ENCODE data around the gene RAD18.

Gene RAD18

DNA sequence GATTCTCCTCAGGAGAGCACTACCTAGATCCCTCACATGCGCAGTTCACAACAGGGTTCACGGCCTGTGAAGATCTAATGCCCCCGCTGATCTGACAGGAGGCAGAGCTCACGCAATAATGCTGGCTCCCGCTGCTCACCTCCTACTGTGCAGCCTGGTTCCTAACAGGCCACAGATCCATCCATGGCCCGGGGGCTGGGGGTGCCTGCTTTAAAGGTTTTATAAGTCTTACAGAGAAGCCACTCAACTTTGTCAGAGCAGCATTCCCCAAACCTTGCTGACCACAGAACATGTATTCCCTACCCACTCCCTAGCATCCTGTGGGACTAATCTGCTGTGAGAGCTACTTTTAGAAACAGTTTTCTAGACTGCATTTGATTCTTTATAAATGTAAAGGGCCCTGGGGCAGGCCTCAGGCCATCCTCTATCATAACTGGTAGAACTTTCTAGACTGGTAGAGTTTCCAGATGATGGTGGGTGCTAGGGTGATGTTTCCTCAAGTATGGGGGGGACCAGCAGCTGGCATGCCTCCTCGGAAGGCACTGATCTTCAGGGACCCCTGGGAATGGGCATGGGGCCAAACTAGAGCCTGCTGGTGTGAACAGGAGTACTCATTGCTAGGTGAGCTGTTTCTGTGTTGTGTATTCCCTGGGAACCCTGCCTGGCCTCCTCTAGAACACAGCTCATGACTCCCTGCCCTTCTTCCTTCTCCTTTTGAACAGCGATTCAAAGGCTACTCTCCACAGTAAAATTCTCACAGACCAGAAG lies 25.7 kb upstream of the RAD18 start:
- no peak for DNase-seq (ENCODE audit: low spot score in 2 of 2)

DNA sequence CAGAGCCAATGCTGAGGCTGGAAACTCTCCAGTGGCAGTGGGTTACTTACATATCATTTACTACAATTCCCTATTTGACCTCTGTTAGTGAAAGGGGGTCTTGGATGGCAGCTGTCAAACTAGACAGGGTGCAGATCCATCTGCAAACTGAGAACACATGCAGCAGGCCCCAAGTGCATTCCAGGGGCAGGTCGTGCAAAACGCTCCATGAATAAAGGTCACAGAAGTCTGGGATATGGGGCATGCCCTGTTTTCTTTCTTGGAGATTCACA lies 25.0 kb upstream of the RAD18 start:
- no peaks in the 10 kb centered on the region for H3K4me1 Mint-ChIP-seq
- no peaks in the 10 kb centered on the region for H3K36me3 Mint-ChIP-seq
- no peak for ATAC-seq
- no peak overlapping the region for H3K4me3 Mint-ChIP-seq
- H3K27ac Mint-ChIP-seq: no peak overlapping the region
- DNase-seq (ENCODE audit: low spot score in 2 of 2): no peak
- H3K9me3 Mint-ChIP-seq: no peaks in the 10 kb centered on the region

More for the DNA sequence above, 25.7 kb upstream of the RAD18 start:
- no peak overlapping the region for H3K27ac Mint-ChIP-seq
- no peaks in the 10 kb centered on the region for H3K36me3 Mint-ChIP-seq
- no peak for ATAC-seq
- H3K9me3 Mint-ChIP-seq: no peaks in the 10 kb centered on the region
- no peak overlapping the region for H3K4me3 Mint-ChIP-seq
- no peaks in the 10 kb centered on the region for H3K4me1 Mint-ChIP-seq

DNA sequence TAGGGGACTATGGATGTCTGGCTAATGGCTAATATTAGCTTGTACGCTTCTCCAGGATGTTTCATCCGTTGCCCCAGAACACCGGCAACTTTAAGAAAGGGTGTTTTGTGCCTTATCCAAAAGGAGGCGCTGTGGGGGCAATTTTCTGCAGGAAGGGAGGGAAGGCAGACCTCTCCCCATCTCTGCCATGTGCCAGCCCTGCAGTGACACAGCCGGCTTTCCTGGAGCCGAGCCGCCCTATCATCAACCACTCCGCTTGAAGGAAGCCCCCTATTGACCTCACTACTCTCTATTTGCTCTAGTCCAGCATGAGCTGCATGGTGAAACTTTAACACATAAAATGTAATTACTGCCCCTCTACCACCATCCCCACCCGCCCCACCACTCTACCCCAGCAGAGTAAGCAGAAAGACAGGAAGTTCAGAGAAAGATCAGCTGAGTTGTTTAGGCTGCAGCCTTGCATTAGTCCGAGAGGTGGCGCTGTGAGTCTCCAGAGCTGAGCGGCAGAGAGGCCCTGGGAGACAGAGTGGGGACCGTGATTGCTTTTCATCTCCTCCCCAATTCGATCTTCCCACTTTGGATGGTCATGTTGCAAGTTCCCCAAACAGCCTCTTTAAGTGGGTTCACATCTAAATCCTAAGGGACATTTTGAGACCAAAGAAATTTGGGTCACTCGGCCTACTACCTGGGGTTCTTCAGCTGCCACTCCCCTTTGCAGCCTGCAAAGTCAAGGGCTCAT lies 24.5 kb upstream of the RAD18 start:
- Mint-ChIP-seq H3K27ac (no peak overlapping the region), H3K4me3 (no peak overlapping the region), H3K9me3 (no peaks in the 10 kb centered on the region), H3K4me1 (no peaks in the 10 kb centered on the region), H3K36me3 (no peaks in the 10 kb centered on the region)
- DNase-seq (ENCODE audit: low spot score in 2 of 2) (peak; percentile 36 to 74), ATAC-seq (peak; percentile 61)

DNA sequence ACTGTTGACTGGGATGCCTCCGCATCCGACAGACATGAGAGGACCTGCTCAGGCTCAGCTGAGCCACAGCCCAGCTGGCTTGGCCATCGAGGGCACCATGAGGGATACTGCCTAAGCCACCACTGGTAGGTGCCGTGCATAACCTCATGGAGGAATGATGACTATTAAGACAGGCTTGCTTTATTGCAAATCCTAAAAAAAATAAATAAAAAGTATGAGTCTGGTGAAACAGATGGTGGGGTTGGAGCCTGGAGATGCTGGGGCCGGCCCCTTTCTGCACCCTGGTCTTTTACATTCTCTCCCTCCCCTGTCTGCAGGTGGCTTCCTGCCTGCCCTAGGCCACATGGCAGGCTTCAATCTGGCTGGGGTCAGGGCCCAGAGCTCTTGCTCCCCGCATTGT lies 24.0 kb upstream of the RAD18 start:
- H3K36me3 Mint-ChIP-seq: no peaks in the 10 kb centered on the region
- no peaks in the 10 kb centered on the region for H3K4me1 Mint-ChIP-seq
- no peaks in the 10 kb centered on the region for H3K9me3 Mint-ChIP-seq
- no peak for DNase-seq (ENCODE audit: low spot score in 2 of 2)
- no peak for ATAC-seq
- H3K27ac Mint-ChIP-seq: no peak overlapping the region
- no peak overlapping the region for H3K4me3 Mint-ChIP-seq

DNA sequence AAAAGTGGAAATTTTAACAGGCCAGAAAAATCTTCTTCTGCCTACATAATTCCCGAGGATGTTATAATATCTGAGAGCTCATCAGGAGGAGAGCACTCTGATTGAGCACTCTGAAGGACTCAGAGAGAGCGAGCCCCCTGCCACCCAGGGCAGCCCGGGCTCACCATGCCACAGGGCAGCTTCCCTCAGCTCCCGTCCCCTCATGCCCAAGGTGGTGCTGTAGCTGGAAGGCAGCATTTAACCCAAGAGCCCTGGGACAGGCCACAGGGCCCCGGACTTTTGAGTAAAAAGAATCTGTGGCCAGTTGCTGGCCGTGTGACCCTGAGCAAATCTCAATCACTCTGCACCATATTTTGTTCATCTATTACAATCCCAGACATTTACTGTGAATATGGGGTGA lies 23.5 kb upstream of the RAD18 start:
- H3K9me3 Mint-ChIP-seq: no peaks in the 10 kb centered on the region
- no peak overlapping the region for H3K4me3 Mint-ChIP-seq
- H3K36me3 Mint-ChIP-seq: no peaks in the 10 kb centered on the region
- H3K27ac Mint-ChIP-seq: no peak overlapping the region
- H3K4me1 Mint-ChIP-seq: no peaks in the 10 kb centered on the region
- DNase-seq (ENCODE audit: low spot score in 2 of 2) (no peak), ATAC-seq (no peak)

DNA sequence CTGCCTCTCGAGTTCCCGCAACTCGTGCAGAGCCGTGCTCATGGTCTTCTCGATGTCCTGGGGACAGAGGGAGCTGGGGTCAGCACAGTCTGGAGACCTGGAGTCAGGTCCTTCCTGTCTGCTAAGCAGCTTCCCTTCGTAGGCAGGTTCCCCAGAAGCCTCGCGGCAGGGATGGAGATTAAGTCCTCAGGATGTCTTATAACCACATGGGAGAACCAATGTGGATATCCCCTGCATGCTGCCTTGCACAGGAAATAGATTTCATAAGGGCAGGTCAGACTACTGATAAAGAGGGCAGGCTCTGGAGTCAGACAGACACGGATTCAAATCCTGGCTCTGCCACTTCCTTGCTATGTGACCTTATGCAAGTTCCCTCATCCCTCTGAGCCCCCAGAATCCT lies 22.6 kb upstream of the RAD18 start:
- ATAC-seq (no peak), DNase-seq (ENCODE audit: low spot score in 2 of 2) (no peak)
- H3K27ac Mint-ChIP-seq: no peak overlapping the region
- H3K4me3 Mint-ChIP-seq: no peak overlapping the region
- H3K9me3 Mint-ChIP-seq: no peaks in the 10 kb centered on the region
- no peaks in the 10 kb centered on the region for H3K4me1 Mint-ChIP-seq
- no peaks in the 10 kb centered on the region for H3K36me3 Mint-ChIP-seq

DNA sequence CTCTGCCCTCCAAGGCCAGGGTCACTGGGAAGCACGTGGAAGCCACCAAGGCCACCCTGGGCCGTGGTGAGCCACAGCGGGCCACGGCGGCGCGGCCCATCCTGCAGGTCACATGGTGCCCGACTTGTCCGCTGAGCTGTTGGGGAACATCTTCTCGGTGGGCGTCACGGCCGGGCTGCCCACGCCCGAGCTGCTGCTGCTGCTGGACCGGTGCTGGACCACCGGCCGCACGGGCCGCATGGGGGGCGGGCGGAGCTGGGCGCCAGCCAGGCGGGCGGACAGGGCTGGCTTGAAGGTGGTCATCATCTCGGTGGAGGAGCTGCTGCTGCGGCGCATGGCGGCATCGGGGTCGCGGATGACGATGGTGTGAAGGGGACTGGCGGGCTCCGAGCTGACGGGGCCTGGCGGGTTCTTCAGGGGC lies 22.1 kb upstream of the RAD18 start:
- DNase-seq (ENCODE audit: low spot score in 2 of 2): peak in 1 of 2 donors; percentile 36
- H3K4me1 Mint-ChIP-seq: no peaks in the 10 kb centered on the region
- no peaks in the 10 kb centered on the region for H3K36me3 Mint-ChIP-seq
- no peaks in the 10 kb centered on the region for H3K9me3 Mint-ChIP-seq
- H3K4me3 Mint-ChIP-seq: no peak overlapping the region
- no peak overlapping the region for H3K27ac Mint-ChIP-seq
- ATAC-seq: no peak

DNA sequence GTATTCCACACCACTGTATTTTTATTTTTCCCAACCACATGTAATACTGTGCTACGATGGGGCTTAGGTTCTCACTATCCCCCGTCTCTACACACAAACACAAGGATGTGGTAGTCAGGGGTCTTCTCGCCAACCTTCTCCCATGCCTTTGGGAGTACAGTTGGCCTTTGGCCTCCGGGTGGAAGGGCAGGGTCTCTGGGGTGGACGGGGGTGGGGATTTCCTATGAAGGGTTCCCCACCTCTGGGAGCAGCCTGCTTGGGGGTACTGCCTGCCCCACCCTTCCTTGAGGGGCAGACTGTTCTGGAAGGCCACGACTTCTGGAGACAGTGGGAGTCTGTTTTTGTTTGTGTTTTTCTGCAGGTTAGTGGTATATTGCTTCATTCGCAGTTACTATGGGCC lies 21.3 kb upstream of the RAD18 start:
- Mint-ChIP-seq H3K9me3 (no peaks in the 10 kb centered on the region), H3K4me3 (no peak overlapping the region), H3K4me1 (no peaks in the 10 kb centered on the region), H3K27ac (no peak overlapping the region), H3K36me3 (no peaks in the 10 kb centered on the region)
- DNase-seq (ENCODE audit: low spot score in 2 of 2) (no peak), ATAC-seq (no peak)

DNA sequence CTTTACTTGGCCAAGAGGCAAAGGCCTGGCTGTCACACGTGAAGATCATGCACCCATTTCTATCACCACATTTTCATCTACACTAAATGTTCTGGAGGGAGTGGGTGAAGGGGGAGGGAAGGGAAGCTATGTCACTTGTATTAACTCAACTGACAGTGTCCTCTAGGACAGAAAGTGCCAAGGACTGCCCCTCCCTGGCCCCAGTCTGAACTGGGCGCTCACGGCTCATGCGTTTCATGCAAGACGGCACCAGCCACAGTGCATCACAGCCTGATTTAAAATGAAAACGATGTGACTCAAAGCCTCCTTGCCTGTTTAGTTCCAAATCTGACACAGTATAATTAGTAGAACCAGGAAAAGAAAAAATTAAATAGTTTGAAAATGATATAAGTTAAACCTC lies 20.8 kb upstream of the RAD18 start:
- ATAC-seq (no peak), DNase-seq (ENCODE audit: low spot score in 2 of 2) (peak in 1 of 2 donors; percentile 23)
- Mint-ChIP-seq H3K4me1 (no peaks in the 10 kb centered on the region), H3K4me3 (no peak overlapping the region), H3K27ac (no peak overlapping the region), H3K36me3 (no peaks in the 10 kb centered on the region), H3K9me3 (no peaks in the 10 kb centered on the region)

DNA sequence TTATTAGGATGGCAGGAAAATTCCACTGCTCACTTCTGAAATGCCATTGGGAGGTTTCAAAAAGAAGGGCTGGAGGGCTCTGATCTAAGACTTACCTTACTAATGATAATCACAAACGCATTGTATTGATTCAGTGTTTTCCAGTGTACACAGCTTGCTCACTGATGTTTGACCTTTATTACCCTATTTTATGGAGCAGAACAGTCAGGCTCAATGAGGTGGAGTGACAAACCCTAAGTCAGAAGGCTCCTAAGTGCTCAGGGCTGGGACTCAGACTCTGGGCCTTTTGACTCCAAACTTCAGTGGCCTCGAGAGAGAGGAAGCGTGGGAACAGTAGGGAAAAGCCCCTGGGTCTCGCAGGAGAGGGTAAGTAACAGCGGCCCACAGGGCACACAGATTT lies 20.3 kb upstream of the RAD18 start:
- DNase-seq (ENCODE audit: low spot score in 2 of 2) (peak in 1 of 2 donors; percentile 25), ATAC-seq (no peak)
- no peak overlapping the region for H3K4me3 Mint-ChIP-seq
- H3K36me3 Mint-ChIP-seq: no peaks in the 10 kb centered on the region
- H3K4me1 Mint-ChIP-seq: no peaks in the 10 kb centered on the region
- no peaks in the 10 kb centered on the region for H3K9me3 Mint-ChIP-seq
- H3K27ac Mint-ChIP-seq: no peak overlapping the region

DNA sequence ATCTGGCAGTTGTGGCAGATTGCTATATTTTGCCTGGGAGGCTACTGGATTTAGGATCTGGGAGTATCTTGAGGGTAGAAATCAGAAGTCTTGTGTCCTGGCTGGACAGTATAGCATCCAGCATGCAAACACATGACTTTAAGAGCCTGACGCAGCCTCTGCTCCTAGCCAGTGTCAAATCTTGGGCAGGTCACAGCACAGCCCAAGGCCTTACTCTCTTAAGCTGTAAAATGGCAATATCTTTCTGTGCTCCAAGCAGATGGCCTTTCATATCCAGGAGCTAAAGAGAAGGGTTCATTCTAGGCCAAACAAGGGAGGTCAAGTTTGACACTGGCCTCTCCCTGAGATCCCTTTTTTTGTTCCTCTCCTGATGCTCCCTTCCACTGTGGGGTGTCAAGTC lies 19.8 kb upstream of the RAD18 start:
- Mint-ChIP-seq H3K27ac (no peak overlapping the region), H3K4me1 (no peaks in the 10 kb centered on the region), H3K9me3 (no peaks in the 10 kb centered on the region), H3K36me3 (no peaks in the 10 kb centered on the region), H3K4me3 (no peak overlapping the region)
- ATAC-seq (no peak), DNase-seq (ENCODE audit: low spot score in 2 of 2) (peak in 1 of 2 donors; percentile 29)

DNA sequence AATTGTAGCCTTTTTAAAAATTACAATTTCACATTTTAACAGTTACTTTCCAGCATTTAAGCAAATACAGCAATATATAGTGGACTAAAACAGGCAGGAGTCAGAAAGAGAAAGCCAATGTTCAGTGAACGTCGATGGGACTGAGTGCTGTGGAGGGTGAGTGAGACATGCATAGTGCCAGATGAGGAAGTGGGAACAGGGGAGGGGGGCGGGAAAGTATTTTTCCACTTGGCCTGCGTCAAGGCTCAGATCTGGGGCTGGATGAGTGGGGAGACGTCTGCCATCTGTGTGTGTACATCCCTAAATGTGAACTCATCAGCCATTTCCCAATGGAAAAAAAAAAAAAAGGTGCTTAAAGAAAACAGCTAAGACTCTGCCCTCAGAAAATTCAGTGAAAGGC lies 19.2 kb upstream of the RAD18 start:
- Mint-ChIP-seq H3K27ac (no peak overlapping the region), H3K36me3 (no peaks in the 10 kb centered on the region), H3K4me3 (no peak overlapping the region), H3K9me3 (no peaks in the 10 kb centered on the region), H3K4me1 (no peaks in the 10 kb centered on the region)
- ATAC-seq (no peak), DNase-seq (ENCODE audit: low spot score in 2 of 2) (no peak)

DNA sequence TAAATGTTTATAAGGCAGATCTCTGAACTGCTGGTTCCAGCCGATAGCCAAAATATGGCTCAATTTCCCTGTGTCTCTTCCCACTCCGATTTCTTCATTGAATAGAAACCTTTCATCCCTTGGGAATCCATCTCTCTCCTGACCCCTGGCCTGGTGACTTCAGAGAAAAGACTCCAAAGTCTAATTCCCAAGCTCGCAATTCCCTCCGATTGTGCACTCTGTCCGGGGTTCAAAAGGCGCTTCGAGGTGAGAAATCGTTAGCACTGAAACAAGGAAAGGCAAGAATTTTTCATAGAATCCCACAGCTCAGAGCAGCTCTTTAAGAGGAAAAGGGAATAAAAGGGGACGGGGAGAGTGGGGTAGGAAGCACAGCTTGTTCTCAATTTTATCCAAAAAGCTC lies 18.4 kb upstream of the RAD18 start:
- Mint-ChIP-seq H3K36me3 (no peaks in the 10 kb centered on the region), H3K27ac (no peak overlapping the region), H3K4me1 (no peaks in the 10 kb centered on the region), H3K4me3 (no peak overlapping the region), H3K9me3 (no peaks in the 10 kb centered on the region)
- no peak for ATAC-seq
- DNase-seq (ENCODE audit: low spot score in 2 of 2): peak in 1 of 2 donors; percentile 20

DNA sequence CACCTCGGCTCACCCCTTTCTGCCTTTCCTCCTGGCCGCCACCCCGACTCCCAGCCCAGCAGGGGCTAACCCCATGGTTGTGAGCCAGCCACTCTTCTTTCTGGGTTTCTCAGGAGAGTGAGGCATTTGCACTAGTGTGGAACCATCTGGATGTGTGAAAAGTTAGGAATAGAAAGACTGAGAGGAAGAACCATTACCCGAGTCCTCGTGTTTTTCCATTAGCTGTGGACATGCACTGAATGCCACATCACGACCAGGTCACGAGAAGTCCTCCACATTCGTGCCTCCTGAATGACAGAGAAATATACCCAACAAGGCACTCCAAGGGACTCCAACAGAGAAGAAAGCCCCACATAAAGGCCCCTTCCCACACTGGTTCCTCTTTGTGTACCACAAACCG lies 18.0 kb upstream of the RAD18 start:
- H3K4me3 Mint-ChIP-seq: no peak overlapping the region
- H3K36me3 Mint-ChIP-seq: no peaks in the 10 kb centered on the region
- no peaks in the 10 kb centered on the region for H3K4me1 Mint-ChIP-seq
- H3K27ac Mint-ChIP-seq: no peak overlapping the region
- no peaks in the 10 kb centered on the region for H3K9me3 Mint-ChIP-seq
- ATAC-seq: no peak
- no peak for DNase-seq (ENCODE audit: low spot score in 2 of 2)

DNA sequence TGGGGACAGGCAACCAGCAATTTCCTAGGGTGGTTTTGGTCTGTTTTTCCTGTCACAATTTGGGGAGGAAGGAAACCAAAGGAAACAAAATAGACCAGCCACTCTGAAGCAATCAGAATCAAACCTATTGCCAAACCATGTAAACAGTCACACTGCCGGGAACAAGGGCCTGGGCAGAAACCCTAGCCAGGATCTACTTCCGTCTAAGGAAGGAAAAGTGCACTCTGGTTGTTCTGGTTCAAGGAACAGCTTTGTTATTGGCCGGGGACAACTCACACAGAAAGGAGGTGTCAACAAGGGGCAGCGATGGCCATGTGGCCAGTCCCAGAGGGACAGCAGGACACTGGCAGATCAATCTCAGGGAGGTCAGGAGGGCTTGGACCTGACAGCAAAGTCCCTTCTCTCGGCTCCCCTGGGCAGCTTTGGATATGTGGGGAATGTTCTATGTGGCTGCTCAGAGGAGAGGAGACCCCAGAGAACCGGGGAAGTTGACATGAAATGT lies 17.5 kb upstream of the RAD18 start:
- H3K4me3 Mint-ChIP-seq: no peak overlapping the region
- ATAC-seq (no peak), DNase-seq (ENCODE audit: low spot score in 2 of 2) (no peak)
- no peak overlapping the region for H3K27ac Mint-ChIP-seq
- H3K4me1 Mint-ChIP-seq: no peaks in the 10 kb centered on the region
- no peaks in the 10 kb centered on the region for H3K9me3 Mint-ChIP-seq
- no peaks in the 10 kb centered on the region for H3K36me3 Mint-ChIP-seq

DNA sequence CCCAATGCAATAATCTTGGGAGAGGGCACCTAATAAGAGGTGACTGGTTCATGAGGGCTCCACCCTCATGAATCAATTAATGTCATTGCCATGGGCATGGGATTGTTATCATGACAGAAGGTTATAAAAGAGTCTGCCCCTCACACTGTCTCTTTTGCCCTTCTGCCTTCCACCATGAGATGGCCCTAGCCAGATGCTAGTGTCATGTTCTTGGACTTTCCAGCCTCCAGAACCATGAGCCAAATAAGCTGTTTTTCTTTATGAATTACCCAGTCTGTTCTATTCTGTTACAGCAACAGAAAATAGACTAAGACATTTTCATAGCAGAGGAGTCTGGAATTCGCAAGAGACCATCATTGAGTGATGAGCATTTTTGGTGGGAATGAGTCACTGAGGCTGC lies 16.0 kb upstream of the RAD18 start:
- Mint-ChIP-seq H3K36me3 (no peaks in the 10 kb centered on the region), H3K4me1 (no peaks in the 10 kb centered on the region), H3K4me3 (no peak overlapping the region), H3K9me3 (no peaks in the 10 kb centered on the region), H3K27ac (no peak overlapping the region)
- DNase-seq (ENCODE audit: low spot score in 2 of 2): no peak
- ATAC-seq: no peak

Measured in stimulated activated effector memory CD8-positive, alpha-beta T cell treated with anti-CD3 and anti-CD28 coated beads, Interleukin-12 subunit alpha, Interleukin-12 subunit beta, amount 100 ng/mL, for 72 hours (primary cell).